ENCODE results near the gene KCNAB1.

GRCh38 chr3:156459434-156459833, 339.1 kb downstream of the KCNAB1 start:
- TF ChIP-seq EP300 (IDR thresholded peaks at IDR 0.05; ENCODE audit: low read depth) = no peak
- no peak for TF ChIP-seq POLR2A (IDR thresholded peaks at IDR 0.05)
- no peak for TF ChIP-seq CTCF (IDR thresholded peaks at IDR 0.05)

Data from transverse colon (tissue), 3 donors.